Astrocyte of the spinal cord (primary cell): Measurements from ENCODE around the gene DCAF15.

ENCODE experiments used
- DNase-seq: peaks from one replicate; pipeline ENCODE4 v3.0.0; 2011; ENCODE audit warnings: low read depth, low spot score
- H3K4me3 ChIP-seq: 2 replicates; pipeline ENCODE4 v1.5.1; 2011; ENCODE audit warnings: low read depth, mild to moderate bottlenecking, low read length, moderate library complexity
- CTCF ChIP-seq: IDR thresholded peaks from 2 replicates; pipeline ENCODE4 v1.5.1; 2012; ENCODE audit warnings: low read depth, mild to moderate bottlenecking, low read length, inconsistent platforms
- in situ Hi-C: cut with HindIII; loops from 2 replicates; pipeline ENCODE4 v1.10.0; 2017; ENCODE audit warnings: low sequenced_read_pairs

Gene DCAF15, protein sequence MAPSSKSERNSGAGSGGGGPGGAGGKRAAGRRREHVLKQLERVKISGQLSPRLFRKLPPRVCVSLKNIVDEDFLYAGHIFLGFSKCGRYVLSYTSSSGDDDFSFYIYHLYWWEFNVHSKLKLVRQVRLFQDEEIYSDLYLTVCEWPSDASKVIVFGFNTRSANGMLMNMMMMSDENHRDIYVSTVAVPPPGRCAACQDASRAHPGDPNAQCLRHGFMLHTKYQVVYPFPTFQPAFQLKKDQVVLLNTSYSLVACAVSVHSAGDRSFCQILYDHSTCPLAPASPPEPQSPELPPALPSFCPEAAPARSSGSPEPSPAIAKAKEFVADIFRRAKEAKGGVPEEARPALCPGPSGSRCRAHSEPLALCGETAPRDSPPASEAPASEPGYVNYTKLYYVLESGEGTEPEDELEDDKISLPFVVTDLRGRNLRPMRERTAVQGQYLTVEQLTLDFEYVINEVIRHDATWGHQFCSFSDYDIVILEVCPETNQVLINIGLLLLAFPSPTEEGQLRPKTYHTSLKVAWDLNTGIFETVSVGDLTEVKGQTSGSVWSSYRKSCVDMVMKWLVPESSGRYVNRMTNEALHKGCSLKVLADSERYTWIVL

DNA sequence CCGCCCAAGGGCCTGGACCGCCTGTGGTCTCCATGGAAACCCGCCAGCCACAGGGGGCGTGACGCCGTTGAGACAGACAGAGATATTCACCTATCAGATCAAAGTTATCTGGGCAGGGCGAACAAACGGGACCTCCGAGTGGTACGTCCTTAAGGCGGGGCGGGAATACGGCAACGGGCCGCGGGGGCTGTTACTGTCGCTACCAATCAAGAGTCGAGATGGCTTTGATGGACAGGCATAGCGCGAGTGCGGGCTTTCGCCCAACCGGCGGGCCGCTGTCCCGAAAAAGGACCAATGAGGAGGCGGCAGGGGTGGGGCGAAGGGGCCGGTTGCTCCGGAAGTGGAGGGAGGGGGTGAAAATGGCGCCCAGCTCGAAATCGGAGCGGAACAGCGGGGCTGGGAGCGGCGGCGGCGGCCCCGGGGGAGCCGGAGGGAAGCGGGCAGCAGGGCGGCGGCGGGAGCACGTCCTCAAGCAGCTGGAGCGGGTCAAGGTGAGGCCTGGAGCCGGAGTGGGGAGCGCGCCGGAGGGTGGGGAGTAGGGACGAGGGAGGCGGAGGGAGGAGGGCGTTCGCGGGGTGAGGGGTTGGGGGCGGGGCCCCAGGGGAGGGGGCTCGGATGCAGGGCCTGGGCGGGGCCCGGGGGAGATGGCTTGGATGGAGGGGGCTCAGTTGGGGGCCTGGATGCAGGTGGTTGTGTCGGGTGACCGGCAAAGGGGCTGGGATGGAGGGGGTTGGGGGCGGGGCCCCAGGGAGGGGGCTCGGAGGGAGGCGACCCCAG, at the start of gene DCAF15:
DCAF15 (plus strand) TSS at position 356 of the 777 bp plus-strand sequence; CDS start at position 360, 4 bp downstream.
- TF ChIP-seq CTCF: no peak
- in situ Hi-C loops: no loop called here
- DNase-seq: peak; percentile 100
- H3K4me3 ChIP-seq: peak within 1 kb of the TSS; percentile 79

- DNase-seq: no peak
- no peak overlapping the region for H3K4me3 ChIP-seq
- in situ Hi-C loops: no loop called here
- peak; percentile 47 for TF ChIP-seq CTCF
These were observed 49.2 kb upstream of the DCAF15 start for GRCh38 chr19:13902993-13903555.

DNA sequence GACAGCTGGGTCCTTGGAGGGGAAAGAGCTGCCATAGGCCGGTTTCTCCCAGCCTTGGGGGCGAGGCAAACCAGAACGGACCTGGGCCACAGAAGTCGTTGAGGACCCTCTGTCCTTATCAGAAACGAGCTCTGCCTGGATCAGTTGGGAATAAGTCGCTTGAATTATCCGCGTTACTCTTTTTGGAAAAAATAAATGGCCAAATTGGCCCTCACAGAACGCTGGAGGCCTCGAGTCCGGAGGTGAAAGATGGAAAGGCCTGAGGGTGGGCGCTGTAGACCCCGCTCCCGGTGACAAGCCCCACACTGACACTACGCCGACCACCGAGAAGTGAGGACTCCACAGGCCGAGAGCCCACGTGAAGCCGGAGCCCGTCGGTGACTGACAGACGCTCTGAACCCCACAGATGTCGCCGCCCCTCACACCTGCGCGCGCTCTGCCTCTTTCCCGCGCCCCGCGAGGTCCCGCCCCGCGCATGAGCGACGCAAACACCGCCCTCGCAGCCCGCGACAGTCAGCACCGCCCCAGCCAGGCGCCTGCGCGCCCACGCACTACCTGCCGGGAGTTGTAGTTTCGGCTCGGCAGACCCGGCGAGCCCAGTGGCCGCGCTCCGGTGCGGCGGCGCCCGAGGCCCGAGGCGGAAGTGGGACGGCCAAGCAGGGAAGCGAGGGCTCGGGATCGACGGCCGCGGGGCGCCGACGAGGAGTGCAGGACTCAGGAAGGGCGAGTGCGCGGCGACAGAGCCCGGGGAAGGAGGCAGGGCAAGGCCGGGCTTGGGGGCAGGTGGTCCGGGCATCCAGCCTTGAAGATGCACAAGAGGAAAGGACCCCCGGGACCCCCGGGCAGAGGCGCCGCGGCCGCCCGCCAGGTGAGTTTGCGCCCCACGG, 46.4 kb upstream of the DCAF15 start, which contains the start of the genes BRME1 and CC2D1A:
BRME1 (minus strand) TSS at position 484 of the 887 bp plus-strand sequence. CDS start 1,225 bp downstream, outside the sequence.
CC2D1A (plus strand) TSS at position 568 of the 887 bp plus-strand sequence; CDS start at position 809, 241 bp downstream.
- peak; percentile 78 for DNase-seq
- TF ChIP-seq CTCF: no peak
- in situ Hi-C loops: no loop called here
- H3K4me3 ChIP-seq: peak within 1 kb of the TSS; percentile 76

DNA sequence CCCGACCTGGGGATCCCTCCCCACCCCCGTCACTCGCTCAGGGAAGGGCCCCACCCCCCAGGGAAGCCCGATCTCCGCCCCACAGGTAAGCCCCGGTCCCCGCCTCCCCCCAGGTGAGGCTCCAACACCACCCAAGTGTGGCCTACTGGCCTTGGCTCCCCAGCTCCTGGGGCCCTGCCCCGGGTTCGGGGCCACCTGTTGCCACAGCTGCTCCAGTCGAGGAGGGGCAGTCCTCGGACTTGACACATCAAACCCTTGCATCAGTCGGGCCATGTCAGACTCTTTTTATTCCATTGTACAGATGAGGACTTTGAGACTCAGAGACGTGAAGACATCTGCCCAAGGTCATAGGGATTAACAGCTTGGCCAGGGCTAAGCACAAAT, 45.8 kb upstream of the DCAF15 start:
- peak overlapping the region; percentile 76 for H3K4me3 ChIP-seq
- DNase-seq: no peak
- in situ Hi-C loops: no loop called here
- no peak for TF ChIP-seq CTCF

DNA sequence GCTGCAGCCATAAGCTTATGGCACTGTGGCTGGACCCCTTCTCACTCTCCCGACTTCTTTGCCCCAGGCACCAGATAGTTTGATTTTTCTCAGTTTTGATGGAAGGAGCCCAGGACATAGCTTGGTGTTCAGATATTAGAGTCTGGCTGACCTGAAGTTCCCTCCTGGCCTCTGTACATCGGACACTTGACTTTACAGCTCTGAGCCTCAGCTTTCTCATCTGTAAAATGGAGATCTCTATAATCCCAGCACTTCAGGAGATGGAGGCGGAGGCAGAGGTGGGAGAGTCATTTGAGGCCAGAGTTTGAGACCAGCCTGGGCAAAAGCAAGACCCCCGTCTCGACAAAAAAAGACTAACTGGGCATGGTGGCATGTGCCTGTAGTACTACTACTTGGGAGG, 45.4 kb upstream of the DCAF15 start:
- in situ Hi-C loops: no loop called here
- TF ChIP-seq CTCF: no peak
- H3K4me3 ChIP-seq: peak overlapping the region; percentile 76
- DNase-seq: no peak
